Esophagus muscularis mucosa (tissue), 4 donors: ENCODE results near the gene ESYT2. TPM values are rescaled to one million over a fixed set of nuclear protein-coding genes. Genes with fewer than 3 reads are reported as not detected.
"Not testable (repeated sequence)": the region's sequence is repeated elsewhere in the genome, so short reads cannot be mapped to it uniquely, and the experiment has no call there.

Experiments used
- DNase-seq: peaks from one replicate; pipeline ENCODE4 v3.0.0-alpha.2; 2017; ENCODE audit errors: extremely low spot score
- H3K27ac ChIP-seq, 4 donors: fragments of 200-600 bp; sonication (generic); replicated peaks in 1 of 4; 1 replicate in 3 of 4; 2 replicates in 1 of 4; pipeline ENCODE4 v1.5.1; 2016 to 2019; ENCODE audit warnings: mild to moderate bottlenecking in 1 of 4
- H3K27me3 ChIP-seq, 4 donors: fragments of 200-600 bp; sonication (generic); one replicate each; pipeline versions ENCODE4 v1.5.1 to v1.6.0; 2016 to 2019
- H3K36me3 ChIP-seq, 4 donors: fragments of 200-600 bp; sonication (generic); one replicate each; pipeline ENCODE4 v1.5.1; 2016 to 2019
- H3K4me1 ChIP-seq, 4 donors: fragments of 200-600 bp; sonication (generic); one replicate each; pipeline ENCODE4 v1.5.1; 2016 to 2019
- H3K4me3 ChIP-seq, 4 donors: fragments of 200-600 bp; sonication (generic); 1 replicate in 2 of 4; 2 replicates in 2 of 4; pipeline ENCODE4 v1.5.1; 2016 to 2019; ENCODE audit warnings: mild to moderate bottlenecking in 4 of 4, moderate library complexity in 1 of 4
- H3K9me3 ChIP-seq, 4 donors: fragments of 200-600 bp; sonication (generic); 1 replicate in 3 of 4; 2 replicates in 1 of 4; pipeline ENCODE4 v1.5.1; 2016 to 2019
- EP300 ChIP-seq: sonication (generic); formaldehyde crosslinking; IDR thresholded peaks from one replicate; pipeline ENCODE4 v1.6.1; 2017; ENCODE audit warnings: antibody characterized with exemption
- POLR2A ChIP-seq: fragments of 450-650 bp; IDR thresholded peaks from one replicate; pipeline ENCODE4 v1.6.1; 2017; ENCODE audit warnings: antibody characterized with exemption, moderate library complexity, mild to moderate bottlenecking, low read depth
- POLR2AphosphoS5 ChIP-seq, 2 donors: sonication (generic); formaldehyde crosslinking; IDR thresholded peaks; one replicate each; pipeline ENCODE4 v1.6.1; 2017; ENCODE audit warnings: antibody characterized with exemption in 2 of 2
- WGBS: methylation state at CpG from one replicate; pipeline ENCODE4 v1.1.5; 2018; 5-methylcytosine and 5-hydroxymethylcytosine counted together
- intact Hi-C: fragments of 100-400 bp; cut with DNase I; formaldehyde crosslinking; loops from one replicate; pipeline ENCODE4 v1.15.1; 2023
- total RNA-seq, 4 donors: library from RNA; depleted of rRNA; stranded (reverse); fragments of >200 nt; gene quantifications; one replicate each; pipeline versions ENCODE4 v1.1.0 to v1.2.1, GENCODE V29; 2016
- TF ChIP-seq, protein P1 (sequence below), 3 experiments: fragments of 200-600 bp in 2 of 3; fragments of 450-650 bp in 1 of 3; sonication (generic) in 2 of 3; IDR thresholded peaks; one replicate each; pipeline ENCODE4 v1.5.1; 2017 to 2019; ENCODE audit warnings: antibody characterized with exemption in 3 of 3, mild to moderate bottlenecking in 2 of 3, moderate library complexity in 1 of 3

ESYT2 gene
- total RNA-seq, 4 donors from 2014 or later: 166 to 235 (median 202) TPM

DNA sequence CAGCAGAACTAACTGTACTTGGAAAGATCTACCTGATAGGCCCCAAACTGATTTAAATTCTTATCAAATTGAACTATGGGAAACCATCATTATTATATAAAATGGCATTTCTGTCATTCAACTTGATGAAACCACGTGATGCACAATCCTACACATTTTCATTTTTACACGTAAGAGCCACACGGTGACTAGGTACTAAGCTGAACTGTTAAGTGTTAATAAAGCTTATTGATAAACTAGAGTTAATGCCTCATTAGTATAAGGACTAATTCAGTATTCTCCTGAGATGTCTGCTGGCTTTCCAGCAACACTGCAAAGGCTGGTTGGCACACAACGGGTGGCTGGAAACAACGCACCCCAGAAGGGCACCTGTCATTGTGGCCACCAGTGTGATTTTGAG lies 129.3 kb downstream of the ESYT2 start:
- Histone ChIP-seq H3K36me3 (peaks cover 0 to 6% (median 0%) of the 10 kb centered on the region in 4 donors), H3K27ac (no peak overlapping the region), H3K27me3 (no peaks in the 10 kb centered on the region), H3K4me3 (no peak overlapping the region), H3K4me1 (peaks cover 7 to 22% (median 18%) of the 10 kb centered on the region in 4 donors), H3K9me3 (no peaks in the 10 kb centered on the region)
- TF ChIP-seq POLR2AphosphoS5 (IDR thresholded peaks at IDR 0.05) (no peak), POLR2A (no peak), EP300 (no peak)
- TF ChIP-seq, protein P1, sequence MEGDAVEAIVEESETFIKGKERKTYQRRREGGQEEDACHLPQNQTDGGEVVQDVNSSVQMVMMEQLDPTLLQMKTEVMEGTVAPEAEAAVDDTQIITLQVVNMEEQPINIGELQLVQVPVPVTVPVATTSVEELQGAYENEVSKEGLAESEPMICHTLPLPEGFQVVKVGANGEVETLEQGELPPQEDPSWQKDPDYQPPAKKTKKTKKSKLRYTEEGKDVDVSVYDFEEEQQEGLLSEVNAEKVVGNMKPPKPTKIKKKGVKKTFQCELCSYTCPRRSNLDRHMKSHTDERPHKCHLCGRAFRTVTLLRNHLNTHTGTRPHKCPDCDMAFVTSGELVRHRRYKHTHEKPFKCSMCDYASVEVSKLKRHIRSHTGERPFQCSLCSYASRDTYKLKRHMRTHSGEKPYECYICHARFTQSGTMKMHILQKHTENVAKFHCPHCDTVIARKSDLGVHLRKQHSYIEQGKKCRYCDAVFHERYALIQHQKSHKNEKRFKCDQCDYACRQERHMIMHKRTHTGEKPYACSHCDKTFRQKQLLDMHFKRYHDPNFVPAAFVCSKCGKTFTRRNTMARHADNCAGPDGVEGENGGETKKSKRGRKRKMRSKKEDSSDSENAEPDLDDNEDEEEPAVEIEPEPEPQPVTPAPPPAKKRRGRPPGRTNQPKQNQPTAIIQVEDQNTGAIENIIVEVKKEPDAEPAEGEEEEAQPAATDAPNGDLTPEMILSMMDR (IDR thresholded peaks at IDR 0.05): no peak
- no peak for DNase-seq
- WGBS: 88% methylated on average over 5 of the region's 5 CpGs
- intact Hi-C loops: loop anchor here (2.0 to 10.0 kb wide), 2 partner anchors 165 to 277 kb away; no protein-coding TSS in a partner anchor

DNA sequence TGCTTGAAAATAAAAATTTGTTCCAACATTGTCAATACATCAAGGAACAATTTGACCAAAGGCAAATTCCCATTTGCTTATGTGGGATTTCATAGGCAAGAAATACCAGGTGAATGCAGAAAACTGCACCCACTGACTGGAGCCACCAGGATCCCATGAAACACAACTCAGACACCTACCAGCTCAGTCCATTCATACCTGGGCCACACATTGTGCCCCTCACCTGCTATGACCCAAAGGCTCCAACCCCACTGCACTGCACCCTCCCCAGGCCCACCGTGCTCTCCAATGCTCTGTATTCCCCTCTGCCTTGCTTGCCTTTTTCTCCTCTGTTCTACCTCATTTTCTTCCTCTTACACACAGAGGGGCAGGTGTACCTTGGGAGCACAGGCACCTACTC lies 130.0 kb downstream of the ESYT2 start:
- intact Hi-C loops: no loop called here
- peaks cover 0 to 6% (median 0%) of the 10 kb centered on the region in 4 donors for H3K36me3 ChIP-seq
- H3K27ac ChIP-seq: no peak overlapping the region
- H3K4me3 ChIP-seq: no peak overlapping the region
- DNase-seq: no peak
- no peaks in the 10 kb centered on the region for H3K9me3 ChIP-seq
- WGBS: 0% methylated on average over 1 of the region's 1 CpG
- peaks cover 5 to 21% (median 16%) of the 10 kb centered on the region in 4 donors for H3K4me1 ChIP-seq
- no peaks in the 10 kb centered on the region for H3K27me3 ChIP-seq
- TF ChIP-seq EP300: no peak
- TF ChIP-seq POLR2AphosphoS5 (IDR thresholded peaks at IDR 0.05): no peak
- no peak for TF ChIP-seq POLR2A
- TF ChIP-seq, protein P1 (IDR thresholded peaks at IDR 0.05): no peak

DNA sequence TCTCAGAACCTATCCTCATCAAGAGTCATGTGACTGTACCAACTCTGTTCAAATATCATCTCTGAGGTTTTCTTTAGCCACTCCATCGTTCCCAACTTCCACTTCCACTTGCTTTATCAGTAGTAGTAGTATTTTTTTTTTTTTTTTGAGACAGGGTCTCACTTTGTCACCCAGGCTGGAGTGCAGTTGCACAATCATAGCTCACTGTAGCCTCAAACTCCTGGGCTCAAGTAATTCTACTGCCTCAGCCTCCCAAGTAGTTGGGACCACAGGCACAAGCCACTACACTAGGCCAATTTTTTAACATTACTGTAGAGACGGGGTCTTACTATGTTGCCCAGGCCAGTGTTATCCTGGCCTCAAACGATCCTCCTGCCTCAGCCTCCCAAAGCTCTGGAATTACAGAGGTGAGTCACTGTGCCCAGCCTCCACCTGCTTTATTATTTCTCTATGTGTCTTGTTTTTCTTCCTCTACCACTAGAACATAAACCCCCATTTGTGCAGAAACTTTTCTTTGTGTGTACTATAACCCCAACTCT lies 130.6 kb downstream of the ESYT2 start:
- Histone ChIP-seq H3K4me3 (no peak overlapping the region), H3K9me3 (no peaks in the 10 kb centered on the region), H3K36me3 (peaks cover 0 to 6% (median 0%) of the 10 kb centered on the region in 4 donors), H3K27ac (no peak overlapping the region), H3K27me3 (no peaks in the 10 kb centered on the region), H3K4me1 (peaks cover 0 to 14% (median 10%) of the 10 kb centered on the region in 4 donors)
- intact Hi-C loops: no loop called here
- 91% methylated on average over 3 of the region's 3 CpGs for WGBS
- no peak for DNase-seq
- TF ChIP-seq POLR2A (no peak), POLR2AphosphoS5 (IDR thresholded peaks at IDR 0.05) (no peak), EP300 (no peak)
- TF ChIP-seq, protein P1 (IDR thresholded peaks at IDR 0.05): no peak

DNA sequence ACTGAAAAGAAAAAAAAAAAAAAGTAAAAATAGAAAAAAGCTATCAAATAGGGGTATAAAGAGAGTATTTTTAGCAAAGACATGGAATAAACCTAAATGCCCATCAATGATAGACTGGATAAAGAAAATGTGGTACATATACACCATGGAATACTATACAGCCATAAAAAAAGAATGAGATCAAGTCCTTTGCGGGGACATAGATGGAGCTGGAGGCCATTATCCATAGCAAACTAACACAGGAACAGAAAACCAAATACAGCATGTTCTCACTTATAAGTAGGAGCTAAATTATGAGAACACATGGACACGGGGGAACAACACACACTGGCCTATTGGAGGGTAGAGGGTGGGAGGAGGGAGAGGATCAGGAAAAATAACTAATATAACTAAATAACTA lies 131.7 kb downstream of the ESYT2 start:
- H3K27ac ChIP-seq, H3K4me3 ChIP-seq, H3K36me3 ChIP-seq, H3K4me1 ChIP-seq, DNase-seq, intact Hi-C loops, H3K27me3 ChIP-seq, H3K9me3 ChIP-seq: not testable (repeated sequence)
- WGBS: 97% methylated on average over 2 of the region's 2 CpGs

DNA sequence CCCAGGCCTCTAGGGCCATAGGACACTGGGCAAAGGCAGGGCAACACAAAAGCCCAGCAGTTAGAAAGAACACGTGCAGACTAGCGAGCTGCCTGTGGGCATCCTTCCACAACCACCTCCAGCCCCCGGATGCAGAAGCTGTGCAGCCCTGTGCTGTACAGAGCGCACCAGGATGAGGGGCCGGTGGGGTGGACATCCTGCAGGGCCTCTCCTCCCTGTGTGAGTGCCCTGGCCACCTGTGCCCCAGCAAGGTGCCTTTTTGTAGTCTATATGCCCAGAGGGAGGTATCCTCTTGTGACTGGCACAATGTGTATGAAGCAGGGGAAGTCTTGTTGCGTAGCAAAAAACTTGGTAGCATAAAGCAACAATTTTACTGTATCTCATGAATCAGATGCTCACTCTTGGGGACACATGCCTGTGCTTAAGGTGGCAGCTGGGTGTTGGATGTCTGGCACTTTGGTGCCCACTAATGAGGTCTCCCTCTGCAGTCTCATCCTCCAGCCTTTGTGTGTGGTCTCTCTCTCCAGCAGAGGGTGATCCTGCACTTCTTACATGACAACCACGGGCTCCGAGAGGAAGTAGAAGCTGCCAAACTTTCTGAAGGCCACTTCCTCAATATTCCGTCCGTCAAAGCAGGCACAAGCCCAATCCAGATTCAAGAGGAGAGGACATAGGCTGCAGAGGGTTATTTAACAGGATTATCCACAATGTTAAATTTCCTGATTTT lies 133.4 kb downstream of the ESYT2 start:
- H3K27ac ChIP-seq: peak overlapping the region in 2 of 4 donors; percentile 2 to 30
- intact Hi-C loops: no loop called here
- 59% methylated on average over 10 of the region's 10 CpGs for WGBS

More for the DNA sequence above, 133.4 kb downstream of the ESYT2 start:
- peak overlapping the region in 1 of 4 donors; percentile 2 for H3K4me3 ChIP-seq
- no peak for DNase-seq
- H3K9me3 ChIP-seq: no peaks in the 10 kb centered on the region
- TF ChIP-seq EP300 (no peak), POLR2A (no peak), POLR2AphosphoS5 (IDR thresholded peaks at IDR 0.05) (peak; percentile 43 to 71)
- TF ChIP-seq, protein P1 (IDR thresholded peaks at IDR 0.05): peak; percentile 53 to 79 (median 78)
- H3K27me3 ChIP-seq: no peaks in the 10 kb centered on the region
- peaks cover 0 to 9% (median 7%) of the 10 kb centered on the region in 4 donors for H3K4me1 ChIP-seq
- H3K36me3 ChIP-seq: peaks cover 0 to 6% (median 0%) of the 10 kb centered on the region in 4 donors
